Ammon's horn (tissue), 1 donor: ENCODE measurements around the gene S1PR5.
A peak's percentile ranks its signal among the peaks of the same experiment; 100 is the strongest.

ENCODE experiments used
- DNase-seq: peaks from one replicate; pipeline ENCODE4 v3.0.0-alpha.2; 2016; ENCODE audit warnings: low spot score

Gene S1PR5

DNA sequence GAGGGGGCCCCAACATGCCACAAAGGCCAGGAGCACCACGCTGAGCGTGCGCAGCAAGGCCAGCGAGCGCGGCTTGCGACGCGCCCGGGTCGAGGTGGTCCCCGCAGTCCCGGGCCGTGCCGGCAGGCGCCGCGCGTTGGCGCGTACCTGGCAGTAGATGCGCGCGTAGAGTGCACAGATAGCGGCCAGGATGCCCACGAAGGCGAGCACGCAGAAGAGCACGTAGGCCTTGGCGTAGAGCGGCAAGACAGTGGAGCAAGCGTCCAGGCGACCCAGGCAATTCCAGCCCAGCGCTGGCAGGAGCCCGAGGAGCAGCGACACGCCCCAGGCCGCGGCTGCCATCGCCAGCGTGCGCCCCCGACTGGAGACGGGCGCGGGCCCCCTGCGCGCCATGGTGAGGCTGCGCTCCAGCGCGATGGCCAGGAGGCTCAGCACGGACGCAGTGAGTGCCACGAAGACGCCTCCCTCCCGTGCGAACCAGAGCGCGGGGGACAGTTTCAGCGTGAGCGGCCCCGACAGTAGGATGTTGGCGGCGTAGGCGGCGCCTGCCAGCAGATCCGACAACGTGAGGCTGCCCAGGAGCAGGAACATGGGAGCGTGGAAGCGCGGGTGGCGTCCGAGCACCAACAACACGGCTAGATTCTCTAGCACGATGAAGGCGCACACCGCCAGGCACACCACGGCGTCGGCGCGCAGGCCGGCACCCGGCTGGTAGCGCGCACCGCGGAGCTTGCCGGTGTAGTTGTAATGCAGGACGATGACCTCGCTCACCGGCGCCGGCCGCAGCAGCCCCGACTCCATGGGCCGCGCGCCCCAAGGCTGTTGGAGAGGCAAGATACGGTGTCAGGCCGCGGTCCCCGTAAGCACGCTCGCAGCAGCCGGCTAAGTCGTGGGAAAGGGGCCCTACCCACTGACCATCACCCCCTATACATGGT, 2.8 kb downstream of the S1PR5 start:
- no peak for DNase-seq

DNA sequence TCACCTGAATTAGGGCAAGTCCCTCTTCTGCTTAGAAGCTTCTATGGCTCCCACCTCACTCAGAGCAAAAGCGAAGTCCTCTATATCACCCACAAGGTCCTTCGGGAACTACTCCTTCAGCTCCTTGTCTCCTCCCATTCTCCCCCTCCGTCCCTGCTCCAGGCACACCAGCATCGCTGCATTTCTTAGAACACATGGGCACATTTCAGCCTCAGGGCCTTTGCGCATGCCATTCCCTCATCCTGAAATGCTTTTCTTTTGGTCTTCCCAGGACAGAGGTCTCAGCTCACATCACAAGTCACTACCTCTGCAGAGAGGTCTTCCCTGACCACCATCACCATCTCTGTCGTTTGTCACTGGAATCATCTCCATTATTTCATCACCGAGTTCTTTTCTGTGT, 4.0 kb downstream of the S1PR5 start:
- no peak for DNase-seq

DNA sequence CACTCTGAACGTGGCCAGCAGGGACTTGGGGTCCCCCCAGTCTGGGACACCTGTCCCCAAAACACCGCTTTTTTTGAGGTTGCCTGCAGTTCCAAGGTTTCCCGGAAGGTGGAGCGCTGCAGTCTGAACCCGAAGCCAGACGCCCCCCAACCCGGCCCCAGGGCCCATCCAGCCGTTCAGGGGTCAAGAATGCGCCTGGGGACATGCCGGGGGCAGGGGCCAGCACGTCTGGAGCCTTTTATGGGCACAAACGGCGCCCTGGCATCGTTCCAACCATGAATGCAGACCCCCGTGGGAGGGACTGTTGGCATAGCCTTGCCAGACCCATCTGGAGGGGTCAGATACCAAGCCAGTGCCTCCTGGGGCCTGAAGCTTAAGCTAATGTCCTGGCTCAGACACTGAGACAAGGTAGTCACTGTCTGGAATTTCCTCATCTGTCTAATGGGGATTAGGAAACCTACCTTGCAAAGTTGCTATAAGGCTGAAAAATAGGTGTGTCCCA, 6.9 kb downstream of the S1PR5 start:
- DNase-seq: no peak

DNA sequence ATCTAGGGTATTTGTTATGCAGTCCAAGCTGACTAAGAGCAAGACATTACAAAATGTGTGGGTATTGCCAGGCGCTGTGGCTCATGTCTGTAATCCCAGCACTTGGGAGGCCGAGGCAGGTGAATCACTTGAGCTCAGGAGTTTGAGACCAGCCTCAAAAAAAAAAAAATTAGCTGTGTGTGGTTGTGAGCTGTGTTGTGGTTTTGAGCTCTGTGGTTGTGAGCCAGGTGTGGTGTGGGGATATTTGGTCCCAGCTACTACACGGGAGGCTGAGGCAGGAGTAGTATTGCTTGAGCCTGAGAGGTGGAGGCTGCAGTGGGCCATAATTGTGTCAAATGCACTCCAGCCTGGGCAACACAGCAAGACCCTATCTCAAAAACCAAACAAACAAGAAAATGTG, 8.5 kb downstream of the S1PR5 start:
- no peak for DNase-seq

DNA sequence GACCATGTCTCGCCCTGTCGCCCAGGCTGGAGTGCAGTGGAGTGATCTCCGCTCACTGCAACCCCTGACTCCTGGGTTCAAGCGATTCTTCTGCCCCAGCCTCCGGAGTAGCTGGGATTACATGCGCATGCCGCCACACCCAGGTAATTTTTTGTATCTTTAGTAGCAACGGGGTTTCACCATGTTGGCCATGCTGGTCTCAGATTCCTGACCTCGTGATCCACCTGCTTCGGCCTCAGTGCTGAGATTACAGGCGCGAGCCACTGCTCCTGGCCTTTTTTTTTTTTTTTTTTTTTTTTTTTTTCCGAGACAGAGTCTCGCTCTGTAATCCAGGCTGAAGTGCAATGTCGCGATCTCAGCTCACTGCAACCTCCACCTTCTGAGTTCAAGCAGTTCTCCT, 9.2 kb downstream of the S1PR5 start:
- no peak for DNase-seq

DNA sequence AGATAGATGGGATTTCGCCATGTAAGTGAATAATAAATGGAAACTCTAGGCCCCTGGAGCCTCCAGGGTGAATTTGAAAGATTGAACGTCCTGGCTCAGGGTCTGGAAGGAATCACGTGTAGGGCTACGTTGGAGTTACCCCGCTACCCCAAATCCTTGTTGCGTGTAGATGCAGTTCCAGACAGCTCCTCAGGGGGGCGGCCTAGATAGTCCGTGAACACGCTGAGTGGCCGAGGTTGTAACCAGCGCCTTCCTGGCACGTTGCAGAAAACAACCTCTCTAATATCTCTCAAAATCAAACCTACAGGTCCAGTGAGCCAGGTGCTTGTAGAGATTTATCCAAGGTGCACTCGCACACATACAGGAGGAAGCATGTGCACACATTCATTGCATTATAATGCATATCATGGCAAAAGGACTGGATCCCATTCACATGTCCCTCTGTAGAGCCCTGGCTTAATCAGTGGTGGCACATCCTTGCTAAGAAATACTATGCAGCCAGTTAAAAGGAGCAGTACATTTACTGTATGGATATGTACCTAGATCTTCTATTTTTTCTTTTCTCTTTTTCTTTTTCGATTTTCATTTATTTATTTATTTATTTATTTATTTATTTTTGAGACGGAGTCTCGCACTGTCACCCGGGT, 11.5 kb downstream of the S1PR5 start:
- peak; percentile 71 for DNase-seq

DNA sequence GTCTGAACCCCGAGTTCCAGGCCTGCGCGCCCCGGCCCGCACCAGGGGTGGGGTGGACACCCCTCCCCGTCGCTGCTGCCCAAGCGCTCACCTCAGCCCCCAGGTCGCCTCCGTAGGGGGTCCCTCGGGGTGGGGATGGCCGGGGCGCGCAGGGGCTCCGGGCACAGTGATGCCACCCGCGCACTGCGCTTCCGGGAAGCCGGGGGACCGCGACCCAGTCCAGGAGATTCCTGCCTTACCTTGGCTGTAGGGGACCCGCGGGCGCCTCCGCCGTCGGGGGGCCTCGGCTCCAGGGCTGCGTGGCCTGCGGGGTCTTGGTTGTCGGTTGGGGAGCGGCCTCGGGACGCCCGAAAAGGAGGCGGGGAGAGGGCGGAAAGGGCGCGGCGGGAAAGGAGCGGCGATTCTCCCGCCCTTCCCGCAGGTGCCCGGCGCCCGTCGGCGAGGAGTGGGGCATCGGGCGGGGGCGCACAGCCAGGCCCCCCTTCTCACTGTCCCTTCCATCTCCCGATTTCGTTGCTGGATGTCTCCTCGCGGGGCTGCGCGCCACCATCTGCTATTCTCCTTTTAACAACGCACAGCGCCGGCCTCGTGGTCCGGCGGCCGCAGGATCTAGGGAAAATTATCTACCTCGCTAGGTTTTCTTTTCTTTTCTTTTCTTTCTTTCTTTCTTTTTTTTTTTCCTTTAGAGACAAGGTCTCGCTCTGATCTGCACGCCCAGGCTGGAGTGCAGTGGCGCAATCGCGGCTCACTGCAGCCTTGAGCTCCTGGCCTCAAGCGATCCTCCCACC, 14.1 kb downstream of the S1PR5 start, which contains the start of gene KEAP1:
Gene KEAP1, minus strand, starts transcription at position 355 of the 788 bp plus-strand sequence. CDS start 3,323 bp downstream, outside the sequence.
- DNase-seq: no peak

DNA sequence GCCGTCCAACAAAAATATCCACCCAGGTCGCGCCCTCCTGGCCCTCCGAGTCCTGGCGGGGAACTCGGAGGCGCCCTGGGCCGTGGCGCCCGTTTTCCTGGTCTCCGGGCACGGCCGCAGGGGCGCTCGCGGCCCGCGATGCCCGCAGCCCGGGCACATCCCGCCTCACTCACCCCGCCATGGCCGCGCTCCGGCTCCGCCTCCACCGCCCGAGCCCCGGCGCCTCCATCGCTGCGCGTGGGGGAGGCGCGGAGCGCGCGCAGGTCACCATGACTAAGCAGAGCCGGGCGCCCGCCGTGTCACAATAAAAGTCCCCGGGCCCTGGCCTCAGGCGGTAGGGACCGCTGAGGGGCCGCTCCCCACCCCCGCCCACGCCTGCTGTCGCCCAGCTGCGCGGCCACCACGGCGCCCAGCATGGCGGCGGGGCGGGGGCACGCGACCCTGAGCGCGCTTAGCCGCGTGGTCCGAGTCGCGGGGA, 14.7 kb downstream of the S1PR5 start:
- DNase-seq: peak; percentile 86

DNA sequence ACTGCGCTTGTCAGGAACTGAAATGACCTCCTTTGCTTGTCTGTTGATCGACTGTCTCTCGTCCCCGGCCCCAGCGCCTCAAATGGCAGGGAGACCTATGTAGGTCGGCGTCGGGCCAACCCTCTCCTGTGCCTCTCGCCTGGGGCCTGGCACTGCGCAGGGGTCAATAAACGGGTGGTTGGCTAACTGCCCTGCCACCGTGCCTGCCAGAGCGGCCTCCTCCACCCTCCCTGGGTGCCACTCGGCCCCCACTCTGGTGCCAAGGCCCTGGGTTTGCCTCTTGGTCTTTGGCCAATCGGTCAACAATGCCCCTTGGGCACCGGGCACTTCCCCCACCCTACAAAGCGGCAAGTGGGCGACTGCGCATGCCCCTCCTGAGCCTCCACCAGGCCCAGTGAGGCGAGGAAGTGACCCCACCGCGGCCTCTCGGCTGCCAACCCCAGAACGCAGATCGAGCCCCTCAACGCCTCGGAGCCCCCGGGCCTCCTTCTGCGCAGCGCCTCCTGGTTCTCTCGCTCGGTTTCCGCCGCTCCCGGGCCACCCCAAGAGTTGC, 15.2 kb downstream of the S1PR5 start:
- DNase-seq: peak; percentile 82

DNA sequence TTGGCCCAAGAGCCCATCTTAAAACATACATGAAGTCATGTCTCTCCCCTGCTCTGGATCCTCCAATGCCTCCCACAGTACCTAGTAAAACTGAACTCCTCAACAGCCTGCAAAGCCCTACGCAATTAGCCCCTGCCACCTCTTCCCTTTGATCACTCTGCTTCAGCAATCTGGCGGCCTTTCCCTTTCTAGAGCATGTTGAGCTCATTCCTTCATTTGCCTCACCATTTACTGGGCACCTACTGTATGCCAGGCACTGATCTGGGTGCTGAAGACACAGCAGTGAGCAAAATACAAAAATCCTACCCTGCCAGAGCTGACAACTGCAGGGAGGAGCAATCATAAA, 17.0 kb downstream of the S1PR5 start:
- no peak for DNase-seq

DNA sequence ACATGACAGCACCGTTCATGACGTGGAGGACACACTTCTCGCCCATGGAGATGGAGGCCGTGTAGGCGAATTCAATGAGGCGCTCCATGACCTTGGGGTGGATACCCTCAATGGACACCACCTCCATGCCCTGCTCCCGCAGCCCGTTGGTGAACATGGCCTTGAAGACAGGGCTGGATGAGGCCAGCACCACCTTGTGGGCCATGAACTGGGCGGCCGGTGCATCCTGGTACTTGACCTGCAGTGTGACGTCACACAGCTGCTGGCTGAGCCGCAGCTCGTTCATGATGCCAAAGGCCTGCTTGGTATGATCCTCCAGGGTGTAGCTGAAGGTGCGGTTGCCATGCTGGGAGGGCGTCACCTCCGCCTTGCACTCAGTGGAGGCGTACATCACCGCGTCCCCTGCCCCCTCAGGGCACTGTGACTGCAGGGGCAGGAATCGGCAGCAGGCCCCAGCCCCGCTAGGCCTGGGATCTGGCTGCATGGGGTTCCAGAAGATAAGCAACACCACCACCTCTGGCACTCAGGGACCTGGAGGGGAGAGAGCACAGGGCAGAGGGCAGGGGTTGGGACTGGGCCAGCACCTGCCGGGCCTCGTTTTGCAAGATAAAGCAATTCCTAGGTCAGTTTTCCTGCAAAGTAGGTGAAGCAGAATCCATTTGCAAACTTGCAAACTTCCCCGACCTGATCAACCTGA, 17.5 kb downstream of the S1PR5 start:
- no peak for DNase-seq

DNA sequence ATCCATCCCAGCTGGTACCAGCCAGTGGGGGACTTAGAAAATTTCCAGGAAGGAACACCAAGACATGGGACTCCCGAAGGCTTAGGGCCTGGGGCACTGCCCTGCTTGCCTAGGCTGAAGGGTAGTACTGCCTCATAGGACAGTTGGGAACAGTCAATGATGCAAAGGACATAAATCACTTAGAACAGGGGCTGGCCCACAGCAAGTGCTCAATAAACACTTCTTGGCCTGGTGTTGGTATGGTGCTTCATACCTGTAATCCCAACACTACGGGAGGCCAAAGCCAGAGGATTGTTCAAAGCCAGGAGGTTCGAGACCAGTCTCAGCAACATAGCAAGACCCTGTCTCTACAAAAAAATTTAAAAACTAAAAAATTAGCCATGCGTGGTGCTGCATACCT, 19.9 kb downstream of the S1PR5 start:
- no peak for DNase-seq

DNA sequence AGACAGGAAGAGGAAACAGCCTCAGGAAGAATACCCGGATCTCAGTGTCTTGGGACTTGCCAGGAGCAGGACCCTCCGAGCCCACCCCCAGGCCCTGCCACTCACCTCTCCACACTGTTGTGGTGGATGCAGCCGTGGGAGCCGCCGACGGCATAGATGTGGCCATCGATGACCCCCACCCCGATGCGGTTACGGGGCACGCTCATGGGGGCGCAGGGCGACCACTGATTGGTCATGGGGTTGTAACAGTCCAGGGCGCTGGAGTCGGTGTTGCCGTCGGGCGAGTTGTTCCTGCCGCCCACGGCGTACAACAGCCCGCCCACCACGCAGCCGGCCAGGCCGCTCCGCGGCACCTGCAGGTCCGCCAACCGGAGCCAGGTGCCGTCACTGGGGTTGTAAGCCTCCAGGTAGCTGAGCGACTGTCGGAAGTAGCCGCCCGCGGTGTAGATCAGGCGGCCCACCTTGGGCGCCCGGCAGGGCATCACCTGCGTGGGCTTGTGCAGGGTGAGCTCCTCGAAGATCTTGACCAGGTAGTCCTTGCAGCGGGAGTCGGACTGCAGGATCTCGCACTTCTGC, 25.7 kb downstream of the S1PR5 start:
- no peak for DNase-seq

DNA sequence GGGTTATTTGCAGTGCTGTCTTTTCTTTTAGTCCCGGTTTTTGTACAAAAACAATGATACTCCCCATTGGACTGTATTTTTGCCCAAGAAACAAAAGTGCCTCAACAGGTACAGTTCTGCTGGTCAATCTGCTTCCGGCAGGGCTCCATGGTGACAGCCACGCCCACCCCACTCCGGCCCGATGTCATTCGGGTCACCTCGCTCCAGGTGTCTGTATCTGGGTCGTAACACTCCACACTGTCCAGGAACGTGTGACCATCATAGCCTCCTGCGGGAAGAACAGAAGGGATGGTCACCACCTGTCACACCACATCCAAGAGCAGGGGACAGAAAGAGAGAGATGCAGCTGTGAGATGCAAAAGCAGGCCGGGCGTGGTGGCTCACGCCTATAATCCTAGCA, 30.7 kb downstream of the S1PR5 start:
- DNase-seq: no peak

DNA sequence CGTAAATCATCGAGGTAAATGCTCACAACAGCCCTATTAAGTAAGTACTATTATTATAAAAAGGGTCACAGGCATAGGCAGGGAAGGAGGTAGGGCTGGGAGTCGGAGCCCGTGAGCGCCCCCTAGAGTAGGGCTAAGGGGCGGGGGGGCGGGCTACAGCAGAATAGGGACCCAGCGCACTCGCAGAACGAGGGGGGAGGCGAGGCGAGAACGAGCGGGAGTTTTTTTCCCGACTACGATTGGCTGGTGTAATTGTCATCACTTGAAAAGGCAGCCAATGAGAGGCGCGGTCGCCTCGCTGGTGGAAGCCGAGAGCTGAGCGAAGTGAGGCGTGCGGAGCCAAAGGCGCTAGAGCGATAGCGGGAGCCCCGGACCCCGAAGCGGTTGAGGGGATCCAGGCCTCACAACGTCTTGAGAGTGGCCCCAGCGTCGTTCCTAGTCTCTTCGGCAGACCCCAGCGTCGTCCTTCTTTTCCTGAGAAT, 38.3 kb downstream of the S1PR5 start:
- peak; percentile 97 for DNase-seq

DNA sequence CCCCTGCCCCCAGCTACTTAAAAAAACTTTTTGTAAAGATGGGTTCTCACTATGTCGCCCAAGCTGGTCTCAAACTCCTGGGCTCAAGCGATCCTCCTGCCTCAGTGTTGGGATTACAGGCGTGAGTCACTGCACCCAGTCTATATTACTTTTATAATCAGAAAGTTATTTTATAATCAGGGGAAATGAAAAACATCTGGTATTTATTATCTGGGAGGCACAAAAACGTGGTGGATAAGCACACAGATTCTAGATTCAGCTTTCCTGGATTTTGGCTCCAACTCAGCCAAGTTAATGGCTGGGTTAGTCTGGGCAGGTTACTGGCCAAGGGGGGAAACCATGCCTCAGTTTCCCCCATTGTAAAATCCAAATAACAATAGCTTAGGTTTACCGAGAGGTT, 38.8 kb downstream of the S1PR5 start:
- no peak for DNase-seq

DNA sequence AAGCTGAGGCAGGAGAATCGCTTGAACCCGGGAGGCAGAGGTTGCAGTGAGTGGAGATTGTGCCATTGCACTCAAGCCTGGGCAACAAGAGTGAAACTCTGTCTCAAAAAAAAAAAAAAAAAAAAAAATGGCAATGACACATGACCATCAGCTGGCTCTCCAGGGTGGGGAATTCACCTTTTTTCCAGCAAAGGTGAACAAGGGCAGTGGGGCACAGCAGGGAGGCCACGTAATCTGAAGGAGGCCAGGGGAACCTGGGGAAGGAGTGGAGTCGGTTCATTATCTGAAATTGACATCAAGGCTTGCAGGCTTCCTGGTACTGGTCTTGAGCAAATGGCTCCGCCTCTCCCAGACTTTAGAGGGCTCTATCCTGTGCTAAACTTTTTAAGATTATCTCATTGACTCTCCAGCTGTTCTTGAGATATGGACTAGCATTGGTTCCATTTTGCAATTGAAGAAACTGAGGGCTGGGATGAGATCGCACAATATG, 42.2 kb downstream of the S1PR5 start:
- DNase-seq: no peak

DNA sequence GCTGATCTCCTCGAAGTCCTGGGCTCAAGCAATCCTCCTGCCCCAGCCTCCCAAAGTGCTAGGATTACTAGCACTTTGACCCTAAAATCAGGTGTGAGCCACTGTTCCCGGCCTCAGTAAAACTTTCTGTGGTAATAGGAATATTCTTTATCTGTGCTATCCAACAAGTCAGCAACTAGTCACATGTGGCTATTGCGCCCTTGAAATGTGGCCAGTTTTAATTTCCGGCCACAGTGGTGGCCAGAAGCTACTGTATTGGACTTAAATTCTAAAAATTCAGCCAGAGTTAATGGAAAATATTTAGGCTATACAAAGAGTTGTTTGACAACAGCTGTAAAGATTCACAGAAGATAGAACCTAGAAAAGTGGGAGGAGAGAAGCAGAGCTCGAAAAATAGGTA, 44.1 kb downstream of the S1PR5 start:
- no peak for DNase-seq

DNA sequence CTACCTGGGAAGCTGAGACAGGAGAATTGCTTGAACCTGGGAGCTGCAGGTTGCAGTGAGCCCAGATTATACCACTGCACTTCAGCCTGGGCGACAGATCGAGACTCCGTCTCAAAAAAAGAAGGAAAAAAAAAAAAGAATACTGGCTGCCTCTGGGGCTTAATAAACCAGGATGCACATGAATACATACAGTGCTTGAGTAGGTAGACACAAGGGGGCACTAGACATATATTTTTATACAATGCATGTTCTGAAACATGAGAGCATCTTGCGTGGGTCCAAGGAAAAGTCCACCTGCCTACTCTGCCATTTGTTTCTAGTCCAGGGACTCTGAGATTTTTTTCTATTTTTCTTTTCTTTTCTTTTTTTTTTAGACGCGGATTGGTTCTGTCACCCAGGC, 45.3 kb downstream of the S1PR5 start:
- DNase-seq: no peak

DNA sequence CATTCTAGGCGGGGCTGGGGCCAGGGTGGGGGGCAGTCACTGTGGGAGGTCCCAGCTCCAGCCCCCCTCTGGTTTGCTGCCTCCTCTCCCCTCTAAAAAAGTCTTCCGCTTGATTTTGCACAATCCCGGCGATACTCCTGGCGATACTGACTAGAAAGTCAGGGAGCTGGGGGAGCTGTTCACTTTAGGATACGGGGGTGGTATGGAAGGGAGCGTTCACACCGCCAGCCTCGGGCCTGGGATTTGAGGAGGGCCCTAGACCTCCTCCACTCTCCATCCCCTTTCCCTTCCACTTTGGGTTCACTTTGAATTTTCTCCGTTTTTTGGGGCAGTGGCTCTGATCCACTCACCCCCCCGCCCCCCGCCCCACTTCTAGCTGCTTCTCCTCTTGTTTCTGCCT, 49.1 kb downstream of the S1PR5 start:
- DNase-seq: no peak
